ENCODE data around the gene SEC14L3.
"Not testable (repeated sequence)": the region's sequence is repeated elsewhere in the genome, so short reads cannot be mapped to it uniquely, and the experiment has no call there.

DNA sequence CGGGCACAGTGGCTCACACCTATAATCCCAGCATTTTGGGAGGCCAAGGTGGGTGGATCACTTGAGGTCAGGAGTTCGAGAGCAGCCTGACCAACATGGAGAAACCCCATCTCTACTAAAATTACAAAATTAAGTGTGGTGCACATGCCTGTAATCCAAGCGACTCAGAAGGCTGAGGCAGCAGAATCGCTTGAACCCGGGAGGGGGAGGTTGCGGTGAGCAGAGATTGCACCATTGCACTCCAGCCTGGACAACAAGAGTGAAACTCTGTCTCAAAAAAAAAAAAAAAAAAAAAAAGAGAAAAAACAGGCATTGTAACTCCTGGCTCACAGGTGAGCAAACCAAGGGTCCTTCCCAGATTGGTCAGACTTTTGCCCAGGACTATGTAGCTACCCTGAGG, 11.3 kb downstream of the SEC14L3 start:
- TF ChIP-seq POLR2AphosphoS5, POLR2A (IDR thresholded peaks at IDR 0.05): not testable (repeated sequence)
- TF ChIP-seq, protein P1, sequence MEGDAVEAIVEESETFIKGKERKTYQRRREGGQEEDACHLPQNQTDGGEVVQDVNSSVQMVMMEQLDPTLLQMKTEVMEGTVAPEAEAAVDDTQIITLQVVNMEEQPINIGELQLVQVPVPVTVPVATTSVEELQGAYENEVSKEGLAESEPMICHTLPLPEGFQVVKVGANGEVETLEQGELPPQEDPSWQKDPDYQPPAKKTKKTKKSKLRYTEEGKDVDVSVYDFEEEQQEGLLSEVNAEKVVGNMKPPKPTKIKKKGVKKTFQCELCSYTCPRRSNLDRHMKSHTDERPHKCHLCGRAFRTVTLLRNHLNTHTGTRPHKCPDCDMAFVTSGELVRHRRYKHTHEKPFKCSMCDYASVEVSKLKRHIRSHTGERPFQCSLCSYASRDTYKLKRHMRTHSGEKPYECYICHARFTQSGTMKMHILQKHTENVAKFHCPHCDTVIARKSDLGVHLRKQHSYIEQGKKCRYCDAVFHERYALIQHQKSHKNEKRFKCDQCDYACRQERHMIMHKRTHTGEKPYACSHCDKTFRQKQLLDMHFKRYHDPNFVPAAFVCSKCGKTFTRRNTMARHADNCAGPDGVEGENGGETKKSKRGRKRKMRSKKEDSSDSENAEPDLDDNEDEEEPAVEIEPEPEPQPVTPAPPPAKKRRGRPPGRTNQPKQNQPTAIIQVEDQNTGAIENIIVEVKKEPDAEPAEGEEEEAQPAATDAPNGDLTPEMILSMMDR (IDR thresholded peaks at IDR 0.05): not testable (repeated sequence)
